DMS79 (cell line): ENCODE results near the gene RASA2.
A peak's percentile ranks its signal among the peaks of the same experiment; 100 is the strongest.

Experiments
- DNase-seq: peaks from one replicate; lab custom pipeline; 2025; lab: John Stamatoyannopoulos, UW

RASA2 gene

DNA sequence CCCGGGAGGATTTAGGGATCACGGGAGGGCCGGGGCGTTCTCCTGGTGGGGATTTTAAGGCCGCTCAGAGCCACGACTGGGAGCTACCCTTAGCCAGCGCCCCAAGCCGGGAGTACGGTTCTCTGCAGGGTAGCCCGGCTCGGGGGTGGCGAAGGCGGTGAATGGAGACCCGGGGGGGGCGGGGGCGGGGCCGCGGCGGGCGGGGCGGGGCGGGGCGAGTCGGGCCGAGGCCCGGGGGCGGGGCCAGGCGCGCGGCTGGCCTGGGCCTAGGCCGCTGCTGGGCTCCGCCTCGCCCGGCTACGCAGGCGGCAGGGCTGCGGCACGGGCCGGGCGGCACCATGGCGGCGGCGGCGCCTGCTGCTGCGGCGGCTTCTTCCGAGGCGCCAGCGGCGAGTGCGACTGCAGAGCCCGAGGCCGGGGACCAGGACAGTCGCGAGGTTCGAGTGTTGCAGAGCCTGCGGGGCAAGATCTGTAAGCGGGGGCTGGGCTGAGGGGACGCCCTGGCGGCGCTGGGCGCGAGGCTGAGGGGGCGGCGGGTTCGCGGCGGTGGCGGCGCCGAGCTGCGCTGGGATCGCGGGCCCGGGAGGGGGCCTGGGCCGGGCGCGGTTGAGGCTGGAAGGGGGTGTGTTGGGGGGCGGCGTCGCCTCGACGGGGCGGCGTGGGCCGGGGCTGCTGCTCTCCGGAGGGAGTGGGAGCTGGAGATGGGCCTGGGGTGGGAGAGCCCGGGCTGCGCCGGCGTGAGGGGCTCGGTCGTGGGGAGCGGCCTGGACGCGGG lies at the start of gene RASA2:
Gene RASA2, plus strand, starts transcription at position 282 of the 775 bp plus-strand sequence. Its CDS starts 57 bp downstream, at position 339.
- peak; percentile 54 for DNase-seq

DNA sequence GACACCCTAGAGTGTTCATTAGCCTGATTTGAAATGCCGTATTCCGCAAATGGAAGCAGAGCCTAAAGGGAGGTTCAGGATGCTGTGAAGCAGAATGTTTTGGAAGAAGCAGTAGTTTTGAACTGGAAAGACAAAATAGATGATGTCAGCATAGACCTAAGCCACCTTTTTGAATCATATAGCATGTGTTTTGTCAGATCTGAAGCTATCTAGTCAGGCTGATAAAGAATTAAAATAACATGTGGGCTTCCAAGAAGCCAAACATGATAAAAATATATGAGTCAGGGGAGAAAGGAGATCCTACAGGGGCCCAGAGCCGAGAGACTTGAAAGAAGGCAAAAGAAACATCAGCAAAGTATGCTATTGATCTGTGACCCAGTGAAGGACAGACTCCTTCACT lies 47.2 kb upstream of the RASA2 start:
- no peak for DNase-seq

- no peak for DNase-seq
Measured at GRCh38 chr3:141440942-141441341, 45.9 kb upstream of the RASA2 start.

GRCh38 chr3:141441381-141442364 lies 45.2 kb upstream of the RASA2 start:
- DNase-seq = no peak

GRCh38 chr3:141442446-141442845 lies 44.4 kb upstream of the RASA2 start:
- DNase-seq = no peak

- no peak for DNase-seq
Measured at GRCh38 chr3:141442914-141443313, 43.9 kb upstream of the RASA2 start.

DNA sequence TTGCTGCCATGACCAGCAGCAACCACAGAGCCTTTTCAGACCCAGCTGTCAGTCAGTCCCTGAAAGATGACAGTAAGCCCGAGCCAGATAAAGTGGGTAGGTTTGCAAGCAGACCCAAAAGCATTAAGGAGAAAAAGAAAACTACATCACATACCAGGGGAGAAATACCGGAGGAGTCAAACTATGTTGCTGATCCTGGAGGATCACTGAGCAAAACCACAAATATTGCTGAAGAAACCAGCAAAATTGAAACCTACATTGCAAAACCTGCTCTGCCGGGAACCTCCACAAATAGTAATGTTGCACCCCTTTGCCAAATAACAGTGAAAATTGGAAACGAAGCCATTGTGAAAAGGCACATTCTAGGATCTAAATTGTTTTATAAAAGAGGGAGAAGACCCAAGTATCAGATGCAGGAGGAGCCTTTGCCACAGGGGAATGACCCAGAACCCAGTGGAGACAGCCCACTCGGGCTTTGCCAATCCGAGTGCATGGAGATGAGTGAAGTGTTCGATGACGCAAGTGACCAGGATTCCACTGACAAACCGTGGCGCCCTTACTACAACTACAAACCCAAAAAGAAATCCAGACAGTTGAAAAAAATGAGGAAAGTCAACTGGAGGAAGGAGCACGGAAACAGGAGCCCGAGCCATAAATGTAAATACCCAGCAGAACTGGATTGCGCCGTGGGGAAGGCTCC lies 42.1 kb upstream of the RASA2 start:
- DNase-seq = no peak

GRCh38 chr3:141445990-141446389 lies 40.8 kb upstream of the RASA2 start:
- no peak for DNase-seq

GRCh38 chr3:141446737-141447136 lies 40.1 kb upstream of the RASA2 start:
- no peak for DNase-seq

DNA sequence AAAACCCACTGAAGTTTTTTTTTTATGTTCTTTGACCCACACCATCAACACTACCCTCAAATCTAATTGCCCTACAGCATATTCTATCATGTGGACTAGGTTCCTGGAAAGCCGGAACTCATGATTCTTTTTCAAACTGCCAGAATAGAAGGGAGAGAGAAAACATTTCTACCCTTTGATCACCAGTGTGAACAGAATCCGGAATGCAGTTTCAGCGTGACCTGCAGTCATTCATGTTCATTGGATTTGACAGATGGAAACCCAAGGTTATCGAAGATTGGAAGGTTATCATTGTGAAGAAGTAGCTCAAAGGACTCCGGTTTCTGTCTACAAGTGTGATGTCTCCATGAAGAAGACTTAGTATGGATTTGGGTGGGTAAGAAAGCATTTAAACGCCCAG lies 39.4 kb upstream of the RASA2 start:
- no peak for DNase-seq

- DNase-seq = no peak
Measured at GRCh38 chr3:141448606-141449220, 38.1 kb upstream of the RASA2 start.

GRCh38 chr3:141449424-141449823 lies 37.4 kb upstream of the RASA2 start:
- no peak for DNase-seq

DNA sequence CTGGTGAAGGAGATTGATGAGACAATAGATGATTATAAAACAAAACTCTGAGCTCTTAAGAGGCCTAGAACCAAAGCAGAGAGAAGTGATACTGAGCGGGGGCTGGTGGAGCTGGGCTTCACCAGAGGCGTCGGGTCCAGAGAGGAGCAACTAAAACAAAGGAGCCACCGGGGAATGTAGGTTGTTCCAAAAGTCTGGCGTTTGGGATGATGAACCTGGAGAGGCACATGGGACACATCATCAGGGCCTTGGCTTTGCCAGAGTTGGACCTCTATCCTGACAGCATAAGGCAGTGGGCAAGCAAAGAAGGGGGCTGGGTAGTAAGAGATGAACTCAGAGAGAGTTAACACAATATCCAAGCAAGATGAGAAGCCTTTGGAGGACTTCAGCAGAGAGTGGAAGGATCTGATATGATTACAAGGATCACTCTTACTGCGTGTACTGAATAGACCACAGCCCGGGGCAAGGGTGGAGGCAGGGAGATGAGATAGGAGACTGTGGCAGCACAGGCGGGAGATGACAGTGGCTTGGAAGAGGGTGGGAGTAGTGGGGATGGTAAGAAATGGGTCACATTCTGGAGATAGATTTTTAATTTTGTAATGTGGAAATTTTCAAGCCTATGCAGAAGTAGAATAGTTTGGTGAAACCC lies 36.0 kb upstream of the RASA2 start:
- DNase-seq = no peak

GRCh38 chr3:141452045-141452444 lies 34.8 kb upstream of the RASA2 start:
- peak; percentile 9 for DNase-seq

DNA sequence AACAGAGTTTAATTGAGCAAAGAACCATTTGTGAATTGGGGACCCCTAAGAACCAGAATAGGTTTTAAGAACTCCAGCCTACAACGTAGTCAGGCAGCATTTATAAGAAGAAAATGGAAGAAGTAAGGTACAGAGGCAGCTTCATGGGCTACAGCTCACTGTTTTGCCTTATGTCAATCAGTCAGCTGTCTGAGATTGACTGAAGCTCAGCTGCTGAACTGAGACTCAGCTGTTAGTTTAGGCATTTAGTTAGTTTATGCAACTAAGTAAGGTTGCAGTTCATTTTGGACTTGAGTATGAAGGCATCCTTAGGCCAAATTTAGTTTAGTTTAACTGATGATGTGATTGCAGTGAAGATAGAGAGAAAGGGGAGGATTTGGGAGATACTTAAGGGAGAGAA lies 34.1 kb upstream of the RASA2 start:
- no peak for DNase-seq

DNA sequence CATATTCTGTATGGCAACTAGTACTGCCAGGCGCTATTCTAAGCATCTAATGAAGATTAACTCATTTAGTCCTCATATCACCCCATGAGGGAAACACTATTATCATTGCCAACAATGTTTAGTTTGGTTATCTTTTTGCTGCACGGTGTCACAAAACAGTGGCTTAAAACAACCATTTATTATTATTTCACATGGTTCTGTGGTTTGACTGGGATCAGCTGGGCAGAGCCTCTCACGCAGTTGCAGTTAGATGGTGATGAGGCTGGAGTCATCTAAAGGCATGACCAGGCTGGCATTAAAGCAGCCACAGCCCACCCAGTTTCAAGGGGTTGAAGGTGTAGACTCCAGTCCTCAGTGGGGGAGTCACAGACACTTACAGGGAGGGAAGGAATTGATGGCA lies 32.8 kb upstream of the RASA2 start:
- no peak for DNase-seq

- DNase-seq = peak; percentile 52
Measured at GRCh38 chr3:141454906-141455602, 31.8 kb upstream of the RASA2 start.

DNA sequence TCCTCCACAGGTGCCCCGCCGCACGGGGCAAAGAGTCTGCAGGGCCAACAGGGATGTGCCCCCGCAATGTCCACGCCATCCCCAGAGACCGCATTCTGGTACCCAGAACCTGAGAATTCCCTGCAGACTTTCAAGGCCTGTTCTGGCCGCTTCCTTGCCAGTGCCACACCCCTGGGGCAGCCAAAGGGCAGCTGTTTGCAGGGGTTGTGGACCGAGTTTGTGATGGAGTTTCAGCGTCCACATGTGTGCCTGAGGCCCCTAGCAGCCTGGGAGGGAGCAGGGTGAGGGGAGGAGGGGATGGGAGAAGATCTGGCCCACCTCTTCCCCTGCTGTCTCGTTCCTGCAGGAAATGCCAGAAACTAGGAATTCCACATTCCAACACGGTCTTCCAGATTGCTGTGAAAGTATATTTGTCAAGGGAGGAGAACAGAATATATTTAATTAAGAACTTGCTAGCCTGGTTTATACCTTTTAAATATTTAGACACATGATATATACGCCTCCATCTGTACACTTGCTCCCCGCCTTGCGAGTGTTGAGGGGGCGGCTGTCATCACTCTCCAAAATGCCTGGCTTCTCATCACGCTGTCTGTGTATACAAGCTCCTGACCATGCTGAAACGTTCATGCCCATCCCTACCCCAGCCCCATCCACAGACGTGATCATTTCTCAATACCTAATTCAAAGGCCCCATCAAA lies 31.1 kb upstream of the RASA2 start:
- DNase-seq = no peak

DNA sequence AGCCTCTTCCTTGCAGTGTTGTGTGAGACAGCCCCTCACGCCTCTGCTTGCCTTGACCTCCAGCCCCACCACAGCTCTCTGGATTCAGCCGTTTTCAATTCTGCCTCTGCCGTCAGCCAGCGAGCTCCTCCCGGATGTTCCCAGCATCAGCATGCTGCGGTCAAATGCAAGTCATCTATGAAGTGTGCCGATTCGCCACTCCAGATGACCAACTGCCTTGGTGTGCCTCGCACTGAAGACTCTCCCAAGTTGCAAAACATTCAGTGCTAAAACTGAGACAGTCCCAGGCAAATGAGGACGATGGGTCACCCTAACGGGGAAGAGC lies 30.6 kb upstream of the RASA2 start:
- DNase-seq = no peak

DNA sequence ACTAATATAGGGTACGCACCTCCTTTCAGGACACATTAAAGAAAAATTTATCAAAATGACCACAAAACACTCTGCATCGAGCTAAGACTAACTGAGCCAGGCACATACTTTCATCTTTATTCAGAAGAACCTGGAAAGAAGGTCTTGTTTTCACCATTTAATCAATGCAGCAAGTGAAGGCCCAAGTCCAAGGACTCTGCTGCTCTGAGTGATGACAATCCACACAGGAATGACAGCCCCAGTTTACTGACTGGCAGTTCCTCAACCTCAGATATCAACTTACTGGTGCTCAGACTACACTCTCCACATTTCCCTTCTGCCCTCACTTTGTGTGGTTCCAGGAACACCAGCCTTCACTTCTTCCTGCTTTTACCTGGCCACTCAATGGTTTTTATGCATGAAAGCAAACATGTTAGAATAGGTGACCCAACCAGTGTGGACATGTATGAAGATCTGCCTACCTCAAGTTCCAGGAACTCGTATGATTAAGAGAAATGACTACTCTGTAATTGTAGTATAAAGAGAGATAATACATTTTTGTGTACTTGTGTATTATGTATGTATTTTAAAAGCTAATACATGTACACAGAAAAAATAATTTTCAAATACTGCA lies 29.1 kb upstream of the RASA2 start:
- no peak for DNase-seq
